GM18951 (cell line): ENCODE measurements around the gene KNCN.

Experiments used
- POLR2A ChIP-seq: IDR thresholded peaks from 4 replicates; pipeline ENCODE4 v1.6.1; 2011; ENCODE audit warnings: mild to moderate bottlenecking; ENCODE audit not compliant: insufficient read length, insufficient read depth; ENCODE audit errors: extremely low read depth
- in situ Hi-C: fragments of 300-500 bp; cut with MboI; formaldehyde crosslinking; loops from one replicate; pipeline ENCODE4 v1.12.0; 2022; ENCODE audit warnings: low sequenced_read_pairs, mixed read lengths, inconsistent platforms; ENCODE audit not compliant: unreplicated experiment

KNCN gene

GRCh38 chr1:46529031-46529630 lies 22.3 kb downstream of the KNCN start:
- in situ Hi-C loops = loop anchor here (10.0 kb wide), 2 partner anchors 54 to 84 kb away; no protein-coding TSS in a partner anchor
- TF ChIP-seq POLR2A = no peak

GRCh38 chr1:46528297-46528955 lies 23.0 kb downstream of the KNCN start:
- TF ChIP-seq POLR2A = no peak
- in situ Hi-C loops = loop anchor here (10.0 kb wide), 2 partner anchors 54 to 84 kb away; no protein-coding TSS in a partner anchor

GRCh38 chr1:46527474-46528296 lies 23.8 kb downstream of the KNCN start:
- in situ Hi-C loops = loop anchor here (10.0 kb wide), 2 partner anchors 53 to 83 kb away; no protein-coding TSS in a partner anchor
- TF ChIP-seq POLR2A = no peak

- in situ Hi-C loops = loop anchor here (10.0 kb wide), 2 partner anchors 52 to 82 kb away; no protein-coding TSS in a partner anchor
- no peak for TF ChIP-seq POLR2A
Measured at GRCh38 chr1:46526691-46527291, 24.7 kb downstream of the KNCN start.

- in situ Hi-C loops = loop anchor here (10.0 kb wide), 2 partner anchors 51 to 81 kb away; no protein-coding TSS in a partner anchor
Measured at GRCh38 chr1:46526013-46526690, 25.3 kb downstream of the KNCN start.

GRCh38 chr1:46525253-46525983 lies 26.0 kb downstream of the KNCN start:
- no peak for TF ChIP-seq POLR2A
- in situ Hi-C loops = loop anchor here (10.0 kb wide), 2 partner anchors 51 to 81 kb away; no protein-coding TSS in a partner anchor

More at GRCh38 chr1:46526013-46526690, 25.3 kb downstream of the KNCN start:
- TF ChIP-seq POLR2A = no peak

GRCh38 chr1:46524843-46525242 lies 26.6 kb downstream of the KNCN start:
- in situ Hi-C loops = loop anchor here (10.0 kb wide), 2 partner anchors 50 to 80 kb away; no protein-coding TSS in a partner anchor
- no peak for TF ChIP-seq POLR2A

GRCh38 chr1:46523496-46524353 lies 27.7 kb downstream of the KNCN start:
- no peak for TF ChIP-seq POLR2A
- in situ Hi-C loops = loop anchor here (10.0 kb wide), 2 partner anchors 49 to 79 kb away; no protein-coding TSS in a partner anchor

- in situ Hi-C loops = loop anchor here (10.0 kb wide), 2 partner anchors 48 to 78 kb away; no protein-coding TSS in a partner anchor
- no peak for TF ChIP-seq POLR2A
Measured at GRCh38 chr1:46522969-46523320, 28.5 kb downstream of the KNCN start.

GRCh38 chr1:46522184-46522968 lies 29.1 kb downstream of the KNCN start:
- in situ Hi-C loops = loop anchor here (10.0 kb wide), 2 partner anchors 48 to 78 kb away; no protein-coding TSS in a partner anchor
- TF ChIP-seq POLR2A = no peak
